ENCODE data around the gene SDF2L1.
"Not testable (repeated sequence)": the region's sequence is repeated elsewhere in the genome, so short reads cannot be mapped to it uniquely, and the experiment has no call there.

SDF2L1 gene

DNA sequence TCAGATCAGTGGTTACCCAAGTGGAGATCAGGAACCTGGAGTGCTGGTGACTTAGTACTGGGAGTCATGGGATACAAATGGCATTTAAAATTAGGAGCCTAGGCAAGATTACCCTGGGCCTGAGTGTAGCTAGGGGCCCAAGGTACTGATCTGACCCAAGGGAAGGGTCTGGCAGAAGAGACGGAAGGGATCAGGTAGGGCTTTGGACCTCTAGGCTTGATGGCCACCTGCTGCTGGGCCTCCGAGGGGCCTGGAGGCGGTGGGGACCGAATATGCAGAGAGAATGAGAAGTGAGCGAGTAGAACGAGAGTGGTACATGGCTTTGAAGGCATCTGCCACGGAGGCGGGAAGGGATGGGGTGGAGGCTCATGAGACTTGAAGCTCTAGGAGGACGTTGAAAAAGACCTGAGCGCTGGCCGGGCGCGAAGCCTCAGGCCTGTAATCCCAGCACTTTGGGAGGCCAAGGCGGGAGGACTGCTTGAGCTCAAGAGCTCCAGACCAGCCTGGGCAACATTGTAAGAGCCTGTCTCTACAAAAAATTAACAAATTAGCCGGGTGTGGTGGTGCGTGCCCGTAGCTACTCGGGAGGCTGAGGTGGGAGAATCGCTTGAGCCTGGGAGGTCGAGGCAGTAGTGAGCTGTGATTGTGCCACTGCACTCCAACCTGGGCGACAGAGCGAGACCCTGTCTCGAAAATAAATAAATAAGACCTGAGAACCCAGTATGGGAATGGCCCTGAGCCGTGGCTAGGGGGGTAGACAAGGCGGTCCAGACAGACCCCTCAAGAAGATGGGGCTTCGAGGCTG lies 23.1 kb downstream of the SDF2L1 start:
- no peak for DNase-seq

DNA sequence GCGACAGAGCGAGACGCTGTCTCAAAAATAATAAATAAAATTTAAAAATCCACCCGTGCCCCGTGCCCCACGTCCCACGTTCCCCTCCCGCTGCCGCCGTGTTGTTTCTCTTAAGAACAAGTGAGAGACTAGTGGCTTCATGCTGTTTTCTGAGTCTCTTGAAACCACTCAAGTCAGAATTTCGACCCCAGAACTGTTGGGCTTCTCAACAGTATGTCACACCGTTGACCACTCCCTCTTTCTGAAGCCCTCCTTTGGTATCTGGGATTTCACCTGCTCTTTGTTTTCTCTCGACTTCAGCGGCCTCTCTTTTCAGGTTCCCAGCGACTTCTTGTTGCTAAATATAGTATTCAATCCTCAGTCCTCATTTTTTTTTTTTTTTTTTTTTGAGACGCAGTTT lies 24.7 kb downstream of the SDF2L1 start:
- DNase-seq = no peak

DNA sequence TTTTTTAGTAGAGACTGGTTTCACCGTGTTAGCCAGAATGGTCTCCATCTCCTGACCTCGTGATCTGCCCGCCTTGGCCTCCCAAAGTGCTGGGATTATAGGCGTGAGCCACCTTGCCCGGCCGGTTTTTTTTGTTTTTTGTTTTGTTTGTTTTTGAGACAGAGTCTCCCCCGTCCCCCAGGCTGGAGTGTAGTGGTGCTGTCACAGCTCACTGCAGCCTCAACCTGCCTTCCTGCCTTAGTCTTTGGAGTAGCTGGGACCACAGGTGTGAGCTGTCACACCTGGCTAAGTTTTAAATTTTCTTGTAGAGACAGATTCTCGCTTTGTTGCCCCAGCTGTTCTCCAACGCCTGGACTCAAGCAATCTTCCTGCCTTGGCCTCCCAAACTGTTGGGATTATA lies 26.9 kb downstream of the SDF2L1 start:
- no peak for DNase-seq

DNA sequence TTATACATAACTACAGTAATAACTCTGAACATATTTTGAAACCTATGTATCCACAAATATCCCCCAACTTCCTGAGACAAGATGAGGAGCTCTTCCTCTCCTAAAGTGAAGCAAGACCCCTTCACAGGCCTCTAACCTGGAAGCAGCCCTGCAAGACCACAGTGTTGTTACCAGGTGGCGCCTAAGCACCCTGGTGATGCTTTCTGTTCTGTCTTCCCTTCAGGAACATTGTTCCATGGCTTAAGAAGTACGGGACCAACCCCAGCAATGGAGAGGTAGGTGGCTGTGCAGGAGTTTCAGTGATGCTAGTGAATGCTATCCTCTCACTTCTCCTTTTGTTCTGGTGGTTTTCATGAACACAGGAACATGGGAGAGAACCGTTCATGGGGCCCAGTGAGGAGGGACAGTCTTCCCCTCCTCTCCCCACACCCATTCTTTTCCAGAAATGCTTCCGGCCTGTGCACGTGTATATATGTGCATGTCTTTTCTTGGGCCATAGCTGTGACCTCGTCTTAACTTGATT lies 30.1 kb downstream of the SDF2L1 start:
- no peak for DNase-seq

DNA sequence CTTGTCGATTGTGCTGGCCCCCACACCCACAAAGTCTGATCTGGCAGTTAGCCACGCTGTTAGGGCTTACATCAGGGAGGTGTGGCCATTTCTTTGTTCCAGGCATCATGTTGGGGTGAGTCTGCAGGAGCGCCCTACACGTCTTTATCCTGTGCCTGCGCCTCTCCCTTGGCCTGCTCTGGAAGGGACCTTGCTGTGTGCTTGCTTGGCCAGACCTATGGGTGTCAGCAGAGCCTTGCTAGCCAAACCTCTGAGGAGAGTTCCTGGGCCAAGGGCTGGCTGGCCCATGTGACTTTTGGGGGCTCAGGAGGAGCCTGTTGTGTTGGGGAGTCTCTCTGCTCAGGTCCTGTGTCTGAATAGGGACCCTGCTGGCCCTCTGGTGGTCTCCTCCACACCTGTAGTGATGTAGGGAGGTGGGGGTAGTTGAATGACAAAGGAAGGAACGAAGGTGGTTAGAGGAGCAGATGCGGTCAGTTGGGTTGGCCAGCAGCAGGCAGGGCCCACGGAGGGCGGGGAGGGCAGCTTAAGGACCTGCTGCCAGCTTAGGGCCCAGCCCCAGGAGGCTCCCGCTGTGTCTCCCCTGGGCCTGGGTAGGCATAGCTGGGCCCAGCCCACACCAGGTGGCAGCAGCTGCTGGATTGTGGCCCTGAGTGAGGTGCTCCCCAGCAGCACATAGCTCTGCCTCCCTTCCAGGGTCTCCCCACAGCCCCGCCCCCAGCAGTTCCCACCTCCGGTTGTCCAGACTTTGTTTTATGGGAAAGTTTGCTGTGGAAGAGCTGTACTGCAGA lies 31.6 kb downstream of the SDF2L1 start:
- no peak for DNase-seq

DNA sequence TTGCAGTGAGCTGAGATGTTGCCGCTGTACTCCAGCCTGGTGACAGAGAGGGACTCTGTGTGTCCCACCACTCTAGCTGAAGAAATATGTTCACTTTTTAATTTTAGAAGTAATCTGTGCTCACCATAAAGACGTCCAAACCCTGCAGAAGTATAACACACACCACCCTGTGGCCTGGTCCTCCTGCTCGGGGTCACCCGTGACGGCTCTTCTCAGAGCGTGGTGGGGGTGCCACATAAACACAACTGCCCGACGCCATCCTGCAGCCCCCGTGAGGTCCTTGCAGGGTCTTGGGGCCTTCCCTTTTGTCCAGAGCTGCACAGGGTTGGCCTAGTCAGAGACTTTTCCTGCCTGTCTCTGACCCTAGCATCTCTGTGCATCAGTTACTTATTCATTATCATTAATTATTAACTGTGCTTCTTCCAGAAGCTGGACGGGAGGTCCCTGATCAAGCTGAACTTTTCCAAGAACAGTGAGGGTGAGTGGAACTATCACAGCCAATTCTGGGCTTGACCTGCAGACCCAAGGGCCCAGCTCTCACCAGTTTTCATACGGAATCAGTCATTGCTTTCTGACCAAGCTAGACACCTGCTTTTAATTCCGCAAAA lies 32.6 kb downstream of the SDF2L1 start:
- DNase-seq = no peak

DNA sequence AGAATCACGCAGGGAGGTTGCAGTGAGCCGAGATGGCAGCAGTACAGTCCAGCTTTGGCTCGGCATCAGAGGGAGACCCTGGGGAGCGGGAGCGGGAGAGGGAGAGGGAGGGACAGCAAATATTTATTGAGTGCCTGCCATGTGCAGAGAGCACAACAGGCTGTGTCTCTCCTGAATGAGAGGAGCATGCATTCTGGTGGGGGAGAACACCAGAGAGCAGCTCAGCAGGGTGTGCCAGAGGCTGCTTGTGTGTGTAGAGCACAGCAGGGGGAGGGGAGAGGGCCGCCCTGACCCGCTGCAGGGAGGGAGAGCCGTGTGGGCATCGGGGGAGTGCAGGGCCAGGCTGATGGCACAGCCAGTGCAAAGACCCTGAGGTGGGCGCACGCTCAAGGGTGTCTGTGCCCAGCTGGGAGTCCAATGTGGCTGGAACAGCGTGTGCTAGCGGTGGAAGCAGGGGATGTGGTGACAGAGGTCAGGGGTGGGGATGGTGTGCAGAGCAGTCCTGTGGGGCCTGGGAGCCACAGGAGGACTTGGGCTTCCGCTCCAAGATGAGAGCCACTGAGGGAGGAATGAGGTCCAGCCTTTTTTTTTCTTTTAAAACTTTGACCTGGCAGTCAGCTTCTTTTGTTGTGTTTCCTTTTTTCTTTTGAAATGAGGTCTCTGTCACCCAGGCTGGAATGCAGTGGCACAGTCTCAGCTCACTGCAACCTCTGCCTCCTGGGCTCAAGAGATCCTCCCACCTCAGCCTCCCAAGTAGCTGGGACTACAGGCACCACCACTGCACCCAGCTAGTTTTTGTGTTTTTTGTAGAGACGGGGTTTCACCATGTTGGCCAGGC lies 35.7 kb downstream of the SDF2L1 start:
- DNase-seq = no peak

DNA sequence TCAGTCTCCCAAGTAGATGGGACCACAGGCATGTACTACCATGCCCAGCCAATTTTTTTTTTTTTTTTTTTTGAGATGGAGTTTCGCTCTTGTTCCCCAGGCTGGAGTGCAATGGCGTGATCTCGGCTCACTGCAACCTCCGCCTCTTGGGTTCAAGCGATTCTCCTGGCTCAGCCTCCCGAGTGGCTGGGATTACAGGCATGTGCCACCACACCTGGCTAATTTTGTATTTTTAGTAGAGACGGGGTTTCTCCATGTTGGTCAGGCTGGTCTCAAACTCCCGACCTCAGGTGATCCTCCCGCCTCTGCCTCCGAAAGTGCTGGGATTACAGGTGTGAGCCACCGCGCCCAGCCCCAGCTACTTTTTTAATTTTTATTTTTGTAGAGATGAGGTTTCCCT lies 36.7 kb downstream of the SDF2L1 start:
- DNase-seq = not testable (repeated sequence)

DNA sequence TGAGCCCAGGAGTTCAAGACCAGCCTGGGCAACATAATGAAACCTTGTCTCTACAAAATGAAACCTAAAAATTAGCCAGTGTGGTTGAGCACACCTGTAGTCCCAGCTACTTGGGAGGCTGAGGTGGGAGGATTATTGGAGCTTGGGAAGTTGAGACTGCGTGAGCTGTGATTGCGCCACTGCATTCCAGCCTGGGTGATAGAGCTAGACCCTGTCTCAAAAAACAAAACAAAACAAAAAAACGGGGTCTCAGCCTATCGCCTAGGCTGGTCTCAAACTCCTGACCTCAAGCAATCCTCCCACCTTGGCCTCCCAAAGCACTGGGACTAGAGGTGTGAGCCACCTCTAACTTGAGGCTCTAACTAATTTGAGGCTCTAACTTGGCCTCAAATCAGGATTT lies 37.3 kb downstream of the SDF2L1 start:
- DNase-seq = no peak

DNA sequence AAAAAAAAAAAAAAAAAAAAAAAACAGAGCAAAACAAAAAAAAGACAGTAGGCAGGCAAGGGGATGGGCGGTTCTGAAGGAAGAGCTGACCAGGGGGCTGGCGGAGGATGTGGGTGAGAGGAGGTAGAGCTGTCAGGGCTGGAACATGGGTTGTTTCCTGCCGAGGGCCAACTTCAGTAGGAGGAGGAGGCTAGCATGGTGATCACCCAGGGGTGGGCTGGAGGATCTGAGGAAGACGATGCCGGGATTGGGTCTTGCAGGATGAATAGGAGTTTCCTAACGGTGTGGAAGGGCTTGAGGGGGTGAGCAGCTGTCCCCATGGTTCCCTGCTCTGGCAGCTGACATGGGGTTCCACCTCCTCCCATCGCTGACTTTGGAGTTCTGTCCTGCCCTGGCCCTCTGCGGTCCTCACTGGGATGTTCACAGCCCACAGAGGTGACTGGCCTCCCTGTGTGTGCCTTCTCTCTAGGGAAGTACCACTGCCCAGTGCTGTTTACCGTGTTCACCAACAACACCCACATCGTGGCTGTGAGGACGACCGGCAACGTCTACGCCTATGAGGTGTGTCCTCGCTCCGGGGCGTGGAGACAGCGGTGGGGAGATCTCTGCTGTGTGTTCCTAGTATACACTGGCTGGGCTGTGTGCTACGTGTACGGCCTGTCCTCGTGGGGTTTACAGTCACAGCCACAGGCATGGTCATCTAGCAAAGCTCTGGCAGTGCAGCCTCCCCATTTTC lies 38.9 kb downstream of the SDF2L1 start:
- no peak for DNase-seq

DNA sequence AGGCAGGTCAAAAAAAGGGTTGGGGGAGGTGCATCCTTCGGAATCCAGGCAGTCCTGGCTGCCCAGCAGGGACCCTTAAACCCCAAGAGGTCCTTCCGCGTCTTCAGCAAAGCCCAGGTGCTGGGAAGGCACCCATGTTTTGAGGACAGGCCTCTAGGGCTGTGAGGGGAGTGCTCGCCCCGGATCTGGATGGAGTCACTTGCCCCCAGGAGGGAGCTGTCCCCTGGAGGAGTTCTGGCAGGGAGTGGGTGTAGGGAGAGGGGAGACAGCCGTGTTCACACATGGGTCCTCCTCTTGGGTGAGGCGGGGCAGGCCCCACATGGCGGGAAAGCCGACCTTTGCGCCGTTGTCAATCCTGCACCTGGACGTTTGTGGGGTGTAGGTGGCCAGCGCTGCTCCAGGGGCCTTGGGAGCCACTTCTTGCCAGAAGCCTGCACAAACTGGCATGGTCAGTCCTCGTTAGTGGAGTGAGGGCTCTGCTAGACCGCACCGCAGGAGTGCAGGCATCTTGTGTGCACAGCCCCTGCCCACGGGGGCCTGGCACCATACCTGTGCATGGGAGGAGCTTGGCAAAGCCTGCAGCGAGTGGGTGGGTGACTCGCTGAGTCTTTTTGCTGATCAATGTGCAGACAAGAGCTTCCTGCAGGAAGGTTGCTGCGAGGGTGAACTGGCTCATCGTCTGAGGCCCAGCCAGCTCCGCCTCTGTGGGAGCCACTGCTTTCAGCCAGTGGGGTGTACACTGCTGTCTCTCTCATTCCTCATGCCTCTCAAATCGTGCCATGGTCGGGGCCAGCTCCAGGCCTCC lies 39.7 kb downstream of the SDF2L1 start:
- no peak for DNase-seq

DNA sequence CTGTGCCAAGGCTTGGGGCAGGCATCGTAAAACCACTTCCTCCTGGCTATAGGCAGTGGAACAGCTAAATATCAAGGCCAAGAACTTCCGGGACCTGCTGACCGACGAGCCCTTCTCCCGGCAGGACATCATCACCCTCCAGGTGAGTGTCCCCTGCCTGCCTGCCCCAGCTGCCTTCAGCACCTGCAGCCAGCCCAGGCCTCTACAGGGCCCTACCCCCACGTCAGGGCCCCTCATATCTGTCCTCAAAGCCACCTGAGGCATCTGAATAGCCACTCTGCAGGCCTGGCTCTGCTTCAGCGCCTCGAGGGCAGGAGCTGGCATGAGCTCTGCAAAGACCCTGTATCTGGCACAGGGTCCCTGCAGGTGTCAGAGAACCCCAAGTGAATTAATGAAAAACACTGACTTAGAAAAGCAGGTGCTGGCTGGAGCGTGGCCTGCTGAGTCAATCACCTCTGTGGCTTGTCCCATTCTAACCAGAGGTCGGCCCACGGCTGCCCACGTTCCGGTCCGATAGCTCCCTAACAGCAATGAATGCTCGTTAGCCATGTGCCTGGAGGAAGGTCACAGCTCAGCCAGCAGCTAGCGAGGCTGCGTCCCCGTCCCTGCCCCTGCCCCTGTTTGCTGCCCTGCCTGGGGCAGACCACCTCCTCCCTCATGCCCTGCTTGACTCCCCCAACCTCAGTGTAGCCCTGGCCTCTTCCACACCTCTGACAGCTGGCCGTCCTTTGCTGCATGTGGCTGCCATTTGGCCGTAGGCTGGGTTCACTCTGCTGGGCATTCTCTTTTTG lies 40.5 kb downstream of the SDF2L1 start:
- DNase-seq = no peak

DNA sequence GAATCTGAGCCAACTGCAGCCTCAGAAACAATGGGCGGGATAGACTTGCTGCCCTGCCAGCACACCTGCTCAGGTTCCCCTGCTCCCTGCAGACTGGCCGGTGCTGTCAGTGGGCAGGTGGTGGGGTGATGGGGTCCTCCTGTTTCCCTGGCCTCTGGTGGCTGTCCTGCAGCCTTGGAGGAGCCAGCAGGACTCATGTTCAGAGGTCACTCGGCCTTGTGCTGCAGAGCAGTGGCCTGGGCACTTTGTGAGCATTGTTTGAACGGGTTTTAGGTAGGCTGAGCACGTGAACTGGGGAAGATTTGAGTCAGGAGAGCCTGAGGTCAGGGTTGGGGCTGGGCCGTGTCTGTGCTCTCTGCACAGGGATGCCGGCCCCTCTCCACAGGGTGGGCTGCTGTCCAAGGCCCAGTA lies 41.3 kb downstream of the SDF2L1 start:
- DNase-seq = no peak

DNA sequence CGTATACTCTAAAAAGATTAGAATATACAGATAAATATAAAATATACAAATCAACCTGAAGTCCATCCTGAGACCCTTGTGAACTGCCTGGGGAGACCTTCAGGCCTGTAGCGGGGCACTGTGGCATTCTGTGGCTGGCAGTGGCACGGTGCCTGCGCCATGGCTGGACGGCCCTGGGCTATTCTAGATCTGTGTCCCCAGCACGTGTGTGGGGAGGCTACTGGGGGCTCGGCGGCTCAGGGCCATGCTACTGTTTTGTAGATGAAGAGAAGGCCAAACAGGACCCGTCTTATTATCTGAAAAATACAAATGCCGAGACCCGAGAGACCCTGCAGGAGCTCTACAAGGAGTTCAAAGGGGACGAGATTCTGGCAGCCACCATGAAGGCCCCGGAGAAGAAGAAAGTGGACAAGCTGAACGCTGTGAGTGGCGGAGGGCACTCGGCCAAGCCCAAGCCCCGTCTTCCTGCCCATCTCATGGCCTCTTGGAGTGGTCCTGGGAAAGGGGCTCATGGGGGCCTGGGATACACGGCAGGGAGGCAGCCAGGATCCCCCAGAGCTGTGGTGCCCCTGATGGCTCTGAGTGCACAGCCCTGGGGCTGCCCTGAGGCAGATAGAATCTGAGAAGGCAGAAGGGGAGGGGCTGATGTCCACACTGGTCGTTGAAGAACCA lies 42.5 kb downstream of the SDF2L1 start:
- DNase-seq = no peak

DNA sequence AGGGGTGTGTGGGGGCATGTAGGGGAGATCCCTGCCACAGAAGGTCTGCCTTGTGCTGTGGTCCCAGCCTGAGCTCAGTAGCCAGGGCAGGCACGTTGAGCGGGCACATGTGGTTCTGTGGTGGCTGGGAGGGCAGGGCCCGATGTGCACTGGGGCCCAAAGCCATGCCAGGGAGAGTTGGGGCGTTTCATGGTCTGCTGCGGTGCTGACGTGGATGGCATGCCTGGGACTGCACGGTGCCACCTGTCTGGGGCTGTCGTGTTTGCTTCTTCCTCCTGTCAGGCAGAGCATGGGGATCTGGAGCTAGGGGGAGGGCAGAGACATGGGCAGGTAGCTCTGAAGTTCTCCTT lies 43.0 kb downstream of the SDF2L1 start:
- DNase-seq = no peak

DNA sequence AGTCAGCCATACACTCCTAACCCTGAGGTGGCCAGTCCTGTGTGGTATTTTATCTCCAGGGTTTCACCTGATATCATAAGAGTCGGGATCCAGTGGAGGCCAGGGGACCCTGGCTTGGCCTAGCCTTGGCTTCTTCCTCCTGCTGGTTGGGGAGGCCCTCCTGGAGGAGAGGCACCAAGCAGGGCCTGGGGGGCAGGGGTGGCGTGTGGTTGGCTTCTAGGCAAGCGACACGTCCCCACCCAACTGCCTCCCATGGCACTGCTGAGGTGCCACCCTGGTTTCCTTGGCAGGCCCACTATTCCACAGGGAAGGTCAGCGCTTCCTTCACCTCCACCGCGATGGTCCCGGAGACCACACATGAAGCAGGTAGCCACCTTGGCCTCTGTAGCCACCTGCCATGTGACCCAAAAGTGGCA lies 44.1 kb downstream of the SDF2L1 start:
- no peak for DNase-seq

DNA sequence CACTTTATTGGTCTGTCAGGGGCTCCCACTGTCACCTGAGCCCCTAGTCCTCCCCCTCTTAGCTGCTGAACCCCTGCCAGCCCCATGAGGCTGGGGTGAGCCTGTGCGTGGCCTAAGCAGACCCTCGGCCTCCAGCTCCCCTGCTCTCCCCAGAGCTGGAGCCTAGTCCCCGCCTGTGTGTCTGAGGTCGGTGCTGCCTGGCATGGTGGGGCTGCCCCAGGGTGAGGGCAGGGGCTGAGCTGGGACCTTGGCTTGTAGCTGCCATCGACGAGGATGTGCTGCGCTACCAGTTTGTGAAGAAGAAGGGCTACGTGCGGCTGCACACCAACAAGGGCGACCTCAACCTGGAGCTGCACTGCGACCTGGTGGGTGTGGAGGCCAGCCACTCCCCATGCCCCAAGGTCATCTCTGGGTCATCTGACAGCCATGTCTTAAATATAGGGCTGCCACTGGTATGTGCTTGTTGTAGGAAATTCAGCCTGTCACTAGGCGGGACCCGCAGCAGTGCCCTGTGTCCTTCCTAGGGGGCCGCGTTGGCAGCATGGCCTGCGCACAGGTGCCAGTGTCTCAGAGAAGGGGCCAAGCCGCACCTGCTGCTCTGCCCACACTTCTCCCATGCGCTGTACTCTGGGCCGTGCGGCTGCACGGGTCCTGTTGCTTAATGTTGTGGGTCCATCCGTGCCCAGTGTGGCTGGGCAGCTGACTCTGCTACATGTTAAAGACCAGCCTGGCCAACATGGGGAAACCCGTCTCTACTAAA lies 44.7 kb downstream of the SDF2L1 start:
- DNase-seq = no peak

DNA sequence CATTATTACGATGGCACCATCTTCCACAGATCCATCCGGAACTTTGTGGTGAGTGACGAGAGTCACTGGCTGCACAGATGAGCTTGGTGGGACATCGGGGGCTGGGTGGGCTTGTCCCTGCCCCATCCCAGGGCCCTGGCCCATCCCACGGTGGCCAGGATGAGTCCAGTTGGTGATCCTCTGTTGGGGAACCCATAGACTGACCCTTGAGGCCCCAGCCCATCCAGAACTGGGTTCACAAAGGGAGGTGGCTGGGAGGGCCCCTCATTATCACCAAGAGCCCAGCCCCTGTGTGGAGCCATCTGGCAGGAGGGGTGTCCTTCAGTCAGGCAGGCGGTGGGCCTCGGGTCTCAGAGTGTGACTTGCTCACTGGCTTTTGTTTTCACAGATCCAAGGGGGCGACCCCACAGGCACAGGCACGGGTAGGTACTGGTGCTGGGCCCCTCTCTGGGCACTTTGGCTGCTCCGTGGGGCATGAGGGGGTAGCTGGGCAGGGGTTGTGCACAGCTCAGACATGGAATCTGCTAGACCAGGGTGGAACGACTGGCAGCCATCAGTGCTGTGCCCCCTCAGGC lies 45.7 kb downstream of the SDF2L1 start:
- DNase-seq = no peak

DNA sequence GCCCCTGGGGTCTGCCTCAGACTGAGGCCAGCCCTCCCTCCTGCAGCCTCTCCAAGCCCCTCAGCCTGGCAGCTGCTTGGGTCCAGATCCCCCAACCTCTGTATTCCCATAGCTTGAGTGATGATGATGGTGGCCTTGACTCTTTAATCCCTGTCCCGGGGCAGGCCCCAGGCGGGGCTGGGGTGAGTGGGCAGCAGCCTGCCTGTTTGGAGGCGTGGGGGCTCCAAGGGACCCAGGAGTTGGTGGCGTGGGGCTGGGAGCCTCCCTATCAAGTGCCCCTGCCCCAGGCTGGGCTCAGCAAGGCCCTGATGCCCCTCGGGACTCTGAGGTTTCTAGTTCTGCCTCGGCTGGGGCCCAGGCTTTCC lies 46.2 kb downstream of the SDF2L1 start:
- DNase-seq = no peak

All from kidney glomerular epithelial cell (primary cell).